ENCODE measurements around the gene HMCES.
A peak's percentile ranks its signal among the peaks of the same experiment; 100 is the strongest.

HMCES gene

GRCh38 chr3:129313415-129313664, 34.7 kb downstream of the HMCES start:
- Histone ChIP-seq H3K4me3 (ENCODE audit: low read depth, low read length) (no peak overlapping the region), H3K27ac (no peak overlapping the region), H3K9me3 (ENCODE audit: severe bottlenecking) (no peaks in the 10 kb centered on the region), H3K36me3 (peaks cover 14% of the 10 kb centered on the region), H3K27me3 (ENCODE audit: insufficient read depth, low read depth, severe bottlenecking) (no peaks in the 10 kb centered on the region)
- no peak for TF ChIP-seq CTCF (IDR thresholded peaks at IDR 0.05; ENCODE audit: low read depth, low read length)
- peak; percentile 33 for DNase-seq

DNA sequence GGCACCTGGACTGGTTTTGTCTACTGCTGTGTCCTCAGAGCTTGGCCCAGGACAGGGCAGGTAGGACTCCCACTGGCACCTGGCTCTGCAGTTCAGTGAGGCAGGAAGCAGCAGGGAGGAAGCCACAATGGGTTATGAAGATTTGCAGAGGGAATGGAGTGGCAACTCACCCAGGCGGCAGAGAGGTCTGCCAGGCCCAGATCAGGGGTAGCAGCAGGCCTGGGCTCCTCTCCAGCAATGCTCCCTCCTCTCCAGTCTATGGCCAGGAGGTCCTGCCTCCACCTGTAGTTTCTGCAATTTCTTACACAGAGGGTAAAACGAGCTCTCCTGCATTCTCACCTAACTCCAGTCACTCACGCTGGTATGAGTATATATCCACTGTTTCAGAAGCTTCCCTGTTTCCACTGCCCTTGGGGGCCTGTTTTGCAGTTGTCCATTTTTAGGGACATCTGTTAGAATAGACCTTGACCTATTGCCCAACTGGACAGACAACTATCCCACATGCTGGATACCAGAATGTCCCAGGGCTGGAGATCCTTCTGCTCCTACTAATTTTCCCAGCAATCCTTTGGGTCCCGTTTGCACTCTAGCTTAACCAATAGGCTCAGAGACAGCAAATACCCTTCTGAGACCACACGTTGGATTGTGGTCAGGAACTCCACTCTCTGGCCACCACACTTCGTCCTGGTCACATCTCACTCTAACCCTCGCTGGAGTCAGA, 35.2 kb downstream of the HMCES start:
- Histone ChIP-seq H3K27me3 (ENCODE audit: insufficient read depth, low read depth, severe bottlenecking) (no peaks in the 10 kb centered on the region), H3K27ac (no peak overlapping the region), H3K4me3 (ENCODE audit: low read depth, low read length) (peak overlapping the region; percentile 72), H3K36me3 (peaks cover 14% of the 10 kb centered on the region), H3K9me3 (ENCODE audit: severe bottlenecking) (no peaks in the 10 kb centered on the region)
- DNase-seq = no peak
- no peak for TF ChIP-seq CTCF (IDR thresholded peaks at IDR 0.05; ENCODE audit: low read depth, low read length)

DNA sequence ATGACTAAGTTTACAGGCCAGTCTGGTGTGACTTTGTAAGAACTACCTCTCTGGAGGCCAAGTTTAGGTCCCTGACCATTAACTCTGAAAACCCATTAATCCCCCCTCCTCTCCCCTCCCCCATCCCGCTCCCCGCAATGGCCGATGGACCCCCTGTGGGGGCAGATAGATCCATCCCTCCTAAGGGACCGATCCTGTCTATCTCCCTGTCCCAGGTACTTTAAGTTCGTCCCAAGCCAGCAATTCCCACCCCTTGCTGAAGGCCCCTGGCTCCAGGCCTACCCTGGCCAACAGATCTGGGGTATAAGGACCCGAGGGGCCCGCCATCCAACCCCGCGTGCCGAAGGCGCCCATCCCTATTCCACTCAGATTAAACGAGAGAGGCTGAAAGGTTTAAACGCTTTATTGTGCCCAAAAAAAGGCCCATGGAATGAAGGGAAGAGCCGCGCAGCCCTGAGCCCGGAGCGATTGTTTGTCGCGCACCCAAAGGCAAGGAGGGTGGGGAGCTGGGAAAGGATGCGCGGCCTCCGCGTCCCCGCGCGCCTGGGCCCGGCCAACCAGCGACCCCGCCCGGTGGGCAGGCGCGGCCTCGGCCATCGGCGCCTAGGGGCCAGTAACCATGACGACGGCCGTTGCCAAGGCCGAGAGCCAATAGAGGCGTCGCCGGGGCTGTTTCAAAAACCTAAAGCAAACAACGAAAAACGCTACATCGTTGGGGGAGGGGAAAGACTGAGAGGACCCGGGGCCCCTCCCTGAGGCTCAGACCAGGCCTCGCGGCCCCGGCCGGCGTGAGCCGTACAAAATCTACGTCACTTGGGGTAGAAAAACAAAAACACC, 35.9 kb downstream of the HMCES start:
- Histone ChIP-seq H3K27me3 (ENCODE audit: insufficient read depth, low read depth, severe bottlenecking) (no peaks in the 10 kb centered on the region), H3K36me3 (peaks cover 14% of the 10 kb centered on the region), H3K4me3 (ENCODE audit: low read depth, low read length) (peak overlapping the region; percentile 72), H3K9me3 (ENCODE audit: severe bottlenecking) (no peaks in the 10 kb centered on the region), H3K27ac (peak overlapping the region; percentile 84)
- TF ChIP-seq CTCF (IDR thresholded peaks at IDR 0.05; ENCODE audit: low read depth, low read length) = peak; percentile 41; the same call in 1 of the 2 replicates
- peak; percentile 80 for DNase-seq

DNA sequence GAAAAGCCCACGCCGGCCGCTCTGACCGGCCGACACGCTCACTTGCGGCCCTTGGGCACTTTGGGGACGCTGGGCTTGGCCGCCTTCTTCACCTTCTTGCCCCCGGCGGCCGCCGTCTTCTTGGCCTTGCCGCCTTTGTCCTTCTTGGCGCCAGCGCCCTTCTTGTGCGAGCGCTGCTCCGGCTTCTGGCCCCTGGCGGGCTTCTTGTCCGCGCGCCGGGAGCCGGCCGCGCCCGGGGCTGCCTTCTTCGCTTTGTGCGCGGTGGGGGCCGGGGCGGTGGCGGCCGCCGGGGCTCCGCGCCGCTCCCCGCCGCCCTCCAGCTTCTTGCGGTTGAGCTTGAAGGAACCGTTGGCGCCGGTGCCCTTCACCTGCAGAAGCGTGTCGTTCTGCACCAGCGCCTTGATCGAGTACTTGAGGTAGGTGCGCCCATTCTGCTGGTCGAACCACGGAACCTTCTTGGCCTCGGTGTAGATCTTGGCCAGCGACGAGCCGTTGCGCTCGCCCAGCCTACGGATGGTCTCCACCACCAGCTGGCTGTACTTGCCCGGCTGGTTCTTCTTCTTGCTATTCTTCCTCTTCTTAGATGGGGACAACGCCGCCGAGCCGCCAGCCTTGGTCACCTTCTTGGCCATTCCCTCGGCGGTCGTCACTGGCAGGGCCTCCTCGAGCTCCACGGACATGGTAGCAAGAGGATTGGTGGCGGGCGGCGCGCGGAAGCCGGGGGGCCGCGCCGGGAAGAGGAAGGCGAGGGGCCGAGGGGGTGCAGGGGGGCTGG, 36.7 kb downstream of the HMCES start:
- Histone ChIP-seq H3K36me3 (peaks cover 14% of the 10 kb centered on the region), H3K27ac (peak overlapping the region; percentile 84), H3K4me3 (ENCODE audit: low read depth, low read length) (peak overlapping the region; percentile 72), H3K9me3 (ENCODE audit: severe bottlenecking) (no peaks in the 10 kb centered on the region), H3K27me3 (ENCODE audit: insufficient read depth, low read depth, severe bottlenecking) (no peaks in the 10 kb centered on the region)
- DNase-seq = peak; percentile 45
- TF ChIP-seq CTCF (IDR thresholded peaks at IDR 0.05; ENCODE audit: low read depth, low read length) = no peak

GRCh38 chr3:129315998-129316247, 37.3 kb downstream of the HMCES start:
- Histone ChIP-seq H3K4me3 (ENCODE audit: low read depth, low read length) (peak overlapping the region; percentile 72), H3K27me3 (ENCODE audit: insufficient read depth, low read depth, severe bottlenecking) (no peaks in the 10 kb centered on the region), H3K9me3 (ENCODE audit: severe bottlenecking) (no peaks in the 10 kb centered on the region), H3K27ac (peak overlapping the region; percentile 84), H3K36me3 (peaks cover 14% of the 10 kb centered on the region)
- no peak for DNase-seq
- TF ChIP-seq CTCF (IDR thresholded peaks at IDR 0.05; ENCODE audit: low read depth, low read length) = no peak
